ENCODE data around the gene LCN12.
"Not testable (repeated sequence)": the region's sequence is repeated elsewhere in the genome, so short reads cannot be mapped to it uniquely, and the experiment has no call there.

LCN12 gene

GRCh38 chr9:136991993-136992818 is 40.1 kb downstream of the LCN12 start, which contains the start of gene PAXX:
PAXX (plus strand) TSS chr9:136992422; CDS start chr9:136992444, 22 bp downstream.
- DNase-seq = peak; percentile 92

- no peak for DNase-seq
These were observed 40.8 kb downstream of the LCN12 start for GRCh38 chr9:136992819-136993369.

GRCh38 chr9:136994180-136994887 is 42.3 kb downstream of the LCN12 start:
- no peak for DNase-seq

- no peak for DNase-seq
These were observed 42.8 kb downstream of the LCN12 start for GRCh38 chr9:136994888-136995230.

- no peak for DNase-seq
These were observed 43.3 kb downstream of the LCN12 start for GRCh38 chr9:136995362-136995761.

GRCh38 chr9:136995772-136996311 is 43.8 kb downstream of the LCN12 start:
- DNase-seq = no peak

- DNase-seq = peak; percentile 24
These were observed 44.6 kb downstream of the LCN12 start, which contains the start of gene CLIC3 for GRCh38 chr9:136996361-136997292. CLIC3 (minus strand) TSS chr9:136996568; CDS start chr9:136996543, 25 bp downstream.

GRCh38 chr9:136997371-136997770 is 45.3 kb downstream of the LCN12 start:
- DNase-seq = no peak

- DNase-seq = no peak
These were observed 45.8 kb downstream of the LCN12 start for GRCh38 chr9:136997830-136998234.

GRCh38 chr9:137000177-137000930 is 48.3 kb downstream of the LCN12 start:
- no peak for DNase-seq

GRCh38 chr9:137001857-137002645 is 50.0 kb downstream of the LCN12 start:
- no peak for DNase-seq

- no peak for DNase-seq
These were observed 50.6 kb downstream of the LCN12 start for GRCh38 chr9:137002646-137003041.

- not testable (repeated sequence) for DNase-seq
These were observed 52.2 kb downstream of the LCN12 start for GRCh38 chr9:137004285-137004684.

Measured in NCI-H2171 treated with DMSO at 0.1 percent for 48 hours (cell line).